Lung (tissue), 16 donors: Measurements from ENCODE around the gene SPATA12. TPM values are rescaled to one million over a fixed set of nuclear protein-coding genes. Genes with fewer than 3 reads are reported as not detected.

ENCODE experiments used
- ATAC-seq: fragments of 200-7000 bp; cut with Tn5 transposase; one replicate; pipeline ENCODE4 v1.9.1; 2020; ENCODE audit warnings: moderate number of reproducible peaks; ENCODE audit not compliant: insufficient read depth, low FRiP score
- DNase-seq, 3 donors: peaks; one replicate each; pipeline ENCODE4 v3.0.0-alpha.2; 2013 to 2017
- H3K27ac ChIP-seq, 2 donors: one replicate each; pipeline ENCODE4 v1.5.1; 2013; ENCODE audit warnings: mild to moderate bottlenecking in 2 of 2, moderate library complexity in 2 of 2, control low read depth in 1 of 2, inconsistent platforms in 1 of 2, low read depth in 1 of 2, low read length in 1 of 2
- H3K27me3 ChIP-seq, 3 donors: one replicate each; pipeline ENCODE4 v1.5.1; 2013; ENCODE audit warnings: low read length in 2 of 3; ENCODE audit not compliant: control insufficient read depth in 3 of 3, insufficient read depth in 3 of 3
- H3K36me3 ChIP-seq, 4 donors: one replicate each; pipeline ENCODE4 v1.5.1; 2013; ENCODE audit warnings: low read length in 4 of 4, mild to moderate bottlenecking in 1 of 4, moderate library complexity in 1 of 4; ENCODE audit not compliant: control insufficient read depth in 4 of 4, insufficient read depth in 4 of 4
- H3K4me1 ChIP-seq, 5 donors: one replicate each; pipeline ENCODE4 v1.5.1; 2013; ENCODE audit warnings: low read length in 5 of 5, mild to moderate bottlenecking in 2 of 5, moderate library complexity in 1 of 5; ENCODE audit not compliant: control insufficient read depth in 5 of 5, insufficient read depth in 5 of 5
- H3K4me3 ChIP-seq: one replicate; pipeline ENCODE4 v1.5.1; 2013; ENCODE audit warnings: mild to moderate bottlenecking, control low read depth, moderate library complexity
- H3K9ac ChIP-seq, 2 donors: one replicate each; pipeline ENCODE4 v1.5.1; 2013; ENCODE audit warnings: low read length in 2 of 2, control low read depth in 1 of 2; ENCODE audit not compliant: insufficient read depth in 1 of 2
- H3K9me3 ChIP-seq, 4 donors: one replicate each; pipeline ENCODE4 v1.5.1; 2013; ENCODE audit warnings: low read length in 3 of 4, mild to moderate bottlenecking in 1 of 4, moderate library complexity in 1 of 4; ENCODE audit not compliant: control insufficient read depth in 4 of 4, insufficient read depth in 3 of 4
- CTCF ChIP-seq: IDR thresholded peaks from 2 replicates; pipeline ENCODE4 v1.5.1; 2012; ENCODE audit warnings: mild to moderate bottlenecking; ENCODE audit errors: control extremely low read depth, extremely low read depth
- WGBS, 2 donors: extraction: QIAGEN DNeasy Blood & Tissue Kit; methylation state at CpG; one replicate each; pipeline ENCODE4 v1.1.7; 2013; 5-methylcytosine and 5-hydroxymethylcytosine counted together
- long read RNA-seq, 5 donors: transcript quantifications; one replicate each; lab custom pipeline, GENCODE V29; 2026
- polyA plus RNA-seq, 2 donors: library from polyadenylated mRNA; stranded (reverse); fragments of 200-250 nt; gene quantifications; one replicate each; pipeline ENCODE4 v1.2.1, GENCODE V29; 2013
- total RNA-seq, 2 donors: library from RNA; depleted of rRNA in 1 of 2; stranded (reverse); fragments of >200 nt in 1 of 2; gene quantifications; one replicate each; pipeline ENCODE4 v1.2.1, GENCODE V29; 2014 to 2021
- donor health status: control.
- donor health status: control.
- donor health status: Bipolar disorder and iron deficiency.
- donor health status: healthy.
- donor health status: DM: yes; HTN: yes; CAD: no.

Gene SPATA12, protein sequence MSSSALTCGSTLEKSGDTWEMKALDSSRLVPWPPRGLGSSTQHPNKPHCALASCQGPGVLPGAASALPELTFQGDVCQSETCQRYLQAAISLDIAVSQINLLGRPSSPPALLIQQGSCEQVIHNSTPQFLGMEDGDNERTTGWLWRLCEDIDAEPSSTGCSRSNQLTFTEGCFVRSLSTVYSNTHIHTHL
- total RNA-seq (under 1 TPM in 1 of 2 donors, not detected in 1; 0.15 TPM), polyA plus RNA-seq (under 1 TPM; 0.08 TPM)
- long read RNA-seq, donor 1 = 0 reads
- long read RNA-seq, donor 2 = 0 reads
- long read RNA-seq, donor 3 = 0 reads
- long read RNA-seq, donor 4 = 0 reads
- long read RNA-seq, donor 5 = 0 reads

- peak; percentile 89 for ATAC-seq
- 55 to 58% methylated on average over 11 of the region's 11 CpGs for WGBS, 2 donors
- Histone ChIP-seq H3K9me3 (no peaks in the 10 kb centered on the region), H3K9ac (no peak within 1 kb of the TSS), H3K36me3 (no peaks in the 10 kb centered on the region), H3K4me3 (no peak within 1 kb of the TSS), H3K27ac (peak within 1 kb of the TSS in 1 of 2 donors; percentile 83), H3K27me3 (no peaks in the 10 kb centered on the region), H3K4me1 (peaks cover 0 to 4% (median 0%) of the 10 kb centered on the region in 5 donors)
- no peak for TF ChIP-seq CTCF
- peak in 1 of 3 donors; percentile 24 for DNase-seq
These were observed at the start of gene SPATA12 for GRCh38 chr3:57060089-57060821. Gene SPATA12 (plus strand): TSS chr3:57060664. CDS start chr3:57073695, 13,031 bp downstream.

DNA sequence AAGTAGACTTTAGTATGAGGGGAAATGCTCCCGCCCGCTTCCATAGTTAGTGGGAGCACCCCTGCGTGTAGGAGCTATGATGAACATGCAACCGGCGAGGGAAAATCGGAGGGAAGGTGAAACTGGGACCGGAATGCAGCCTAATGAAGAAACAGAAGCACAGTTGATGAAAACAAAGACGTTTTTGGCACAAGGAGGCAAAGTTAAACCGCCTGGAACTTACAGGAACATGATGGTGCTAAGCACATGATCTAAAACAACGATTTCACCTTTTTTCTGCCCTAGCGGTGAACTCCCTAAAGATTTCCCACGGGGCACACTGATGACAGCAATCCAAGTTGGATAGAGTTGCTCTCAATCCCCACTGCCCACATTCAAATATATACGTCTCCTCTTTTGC, 49.4 kb upstream of the SPATA12 start:
- H3K4me3 ChIP-seq = no peak overlapping the region
- ATAC-seq (no peak), DNase-seq (no peak)
- H3K9ac ChIP-seq = no peak overlapping the region
- H3K9me3 ChIP-seq = no peaks in the 10 kb centered on the region
- H3K4me1 ChIP-seq = peaks cover 0 to 32% (median 14%) of the 10 kb centered on the region in 5 donors
- H3K27me3 ChIP-seq = no peaks in the 10 kb centered on the region
- 87 to 91% methylated on average over 13 of the region's 13 CpGs for WGBS, 2 donors
- H3K36me3 ChIP-seq = no peaks in the 10 kb centered on the region
- no peak overlapping the region for H3K27ac ChIP-seq
- TF ChIP-seq CTCF = no peak

GRCh38 chr3:57012847-57013246, 47.6 kb upstream of the SPATA12 start:
- Histone ChIP-seq H3K27me3 (no peaks in the 10 kb centered on the region), H3K27ac (no peak overlapping the region), H3K36me3 (no peaks in the 10 kb centered on the region), H3K4me3 (no peak overlapping the region), H3K4me1 (peaks cover 0 to 30% (median 14%) of the 10 kb centered on the region in 5 donors), H3K9ac (no peak overlapping the region), H3K9me3 (no peaks in the 10 kb centered on the region)
- ATAC-seq (no peak), DNase-seq (no peak)
- TF ChIP-seq CTCF = no peak
- WGBS, 2 donors = 97% methylated on average over 22 of the region's 22 CpGs
